ENCODE data around the gene NPFFR1. TPM values are rescaled to one million over a fixed set of nuclear protein-coding genes. Genes with fewer than 3 reads are reported as not detected.
"Not testable (repeated sequence)": the region's sequence is repeated elsewhere in the genome, so short reads cannot be mapped to it uniquely, and the experiment has no call there.

Gene NPFFR1
- total and polyA plus RNA-seq, 10 of the 15 experiments (the other 5 are each of a cell fraction or from before 2014, with no cell fraction given): 0.03 TPM; not detected in 9

DNA sequence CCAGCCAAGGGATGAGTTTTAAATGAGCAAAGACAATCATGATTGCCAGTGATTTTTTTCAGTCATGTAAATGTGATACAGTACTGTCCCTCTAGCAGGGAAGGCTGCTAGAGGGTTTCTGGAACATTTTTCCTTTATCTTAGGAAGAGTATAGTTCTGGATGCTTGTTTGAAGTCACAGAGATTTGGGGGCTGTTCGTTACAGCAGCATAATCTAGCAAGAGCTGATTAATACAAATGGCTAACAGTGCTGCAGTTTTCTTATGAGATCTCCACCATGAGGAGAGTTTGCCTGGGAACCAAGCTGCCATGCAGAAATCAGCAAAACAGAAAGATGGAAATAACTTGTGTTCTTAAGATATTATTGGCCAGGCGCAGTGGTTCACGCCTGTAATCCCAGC, 42.7 kb downstream of the NPFFR1 start:
- ChIA-PET RAD21 (ENCODE audit: unreplicated experiment) (no interaction called here), SMC1A (ENCODE audit: uncharacterized antibody, unreplicated experiment) (interaction anchor here (0.7 to 0.8 kb wide), 2 partner anchors 9 to 16 kb away, joined by 3 read pairs; no protein-coding TSS in a partner anchor), POLR2A (no interaction called here), CTCF (interaction anchor here (0.7 to 1.1 kb wide), 3 partner anchors 24 to 123 kb away, joined by 3 to 5 read pairs (median 3); no protein-coding TSS in a partner anchor)
- Histone ChIP-seq H3K36me3 (ENCODE audit: control insufficient read depth in 2 of 2, insufficient read depth in 2 of 2, low read length in 1 of 2) (no peaks in the 10 kb centered on the region), H3K9me3 (replicated peaks; ENCODE audit: control insufficient read depth, insufficient read depth, low read length) (no peaks in the 10 kb centered on the region; the same call in 2 of the 3 replicates), H3K4me1 (ENCODE audit: control insufficient read depth, insufficient read depth, low read length) (no peaks in the 10 kb centered on the region), H3K79me2 (ENCODE audit: control insufficient read depth, insufficient read depth, low read length) (no peaks in the 10 kb centered on the region), H3K27me3 (replicated peaks in 1 of 2; ENCODE audit: control insufficient read depth in 2 of 2, insufficient read depth in 2 of 2, low read length in 1 of 2) (no peaks in the 10 kb centered on the region; a peak in 2 of 4 replicates), H3K4me3 (no peak overlapping the region), H3K4me2 (ENCODE audit: control insufficient read depth, insufficient read depth) (no peak overlapping the region), H4K20me1 (ENCODE audit: control insufficient read depth, insufficient read depth) (no peaks in the 10 kb centered on the region), H3K27ac (ENCODE audit: control insufficient read depth, insufficient read depth) (no peak overlapping the region), H2AFZ (ENCODE audit: control insufficient read depth, low read depth, low read length) (no peak overlapping the region), H3K9ac (ENCODE audit: control insufficient read depth, insufficient read depth, low read length) (no peak overlapping the region)
- DNase-seq (ENCODE audit: low read depth, low spot score): no peak
- no TSS peak for BruUV-seq (replicated peaks)
- ATAC-seq: no peak
- FAIRE-seq: no peak
- in situ Hi-C loops (cut with MboI) (no loop called here), intact Hi-C loops (cut with micrococcal nuclease; ENCODE audit: unreplicated experiment) (no loop called here)
- TF ChIP-seq IKZF2 (IDR thresholded peaks at IDR 0.05): no peak
- no peak for TF ChIP-seq BHLHE40 (IDR thresholded peaks at IDR 0.05; ENCODE audit: borderline replicate concordance in 1 of 2, low read depth in 2 of 2, low read length in 1 of 2)
- no peak for TF ChIP-seq KLF5 (IDR thresholded peaks at IDR 0.05; ENCODE audit: partially characterized antibody)
- TF ChIP-seq YY1 (IDR thresholded peaks at IDR 0.05; ENCODE audit: low read depth, low read length): no peak
- TF ChIP-seq EP300 (IDR thresholded peaks at IDR 0.05; ENCODE audit: borderline replicate concordance in 1 of 2, control insufficient read depth in 1 of 2, low read depth in 2 of 2, low read length in 2 of 2): no peak
- TF ChIP-seq, protein P1, sequence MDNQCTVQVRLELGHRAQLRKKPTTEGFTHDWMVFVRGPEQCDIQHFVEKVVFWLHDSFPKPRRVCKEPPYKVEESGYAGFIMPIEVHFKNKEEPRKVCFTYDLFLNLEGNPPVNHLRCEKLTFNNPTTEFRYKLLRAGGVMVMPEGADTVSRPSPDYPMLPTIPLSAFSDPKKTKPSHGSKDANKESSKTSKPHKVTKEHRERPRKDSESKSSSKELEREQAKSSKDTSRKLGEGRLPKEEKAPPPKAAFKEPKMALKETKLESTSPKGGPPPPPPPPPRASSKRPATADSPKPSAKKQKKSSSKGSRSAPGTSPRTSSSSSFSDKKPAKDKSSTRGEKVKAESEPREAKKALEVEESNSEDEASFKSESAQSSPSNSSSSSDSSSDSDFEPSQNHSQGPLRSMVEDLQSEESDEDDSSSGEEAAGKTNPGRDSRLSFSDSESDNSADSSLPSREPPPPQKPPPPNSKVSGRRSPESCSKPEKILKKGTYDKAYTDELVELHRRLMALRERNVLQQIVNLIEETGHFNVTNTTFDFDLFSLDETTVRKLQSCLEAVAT (IDR thresholded peaks at IDR 0.05): no peak
- no peak for TF ChIP-seq SIX5 (IDR thresholded peaks at IDR 0.05; ENCODE audit: low read depth, low read length, severe bottlenecking)
- no peak for TF ChIP-seq MYB (IDR thresholded peaks at IDR 0.05; ENCODE audit: borderline replicate concordance, low read depth, low read length)
- TF ChIP-seq, protein P2, sequence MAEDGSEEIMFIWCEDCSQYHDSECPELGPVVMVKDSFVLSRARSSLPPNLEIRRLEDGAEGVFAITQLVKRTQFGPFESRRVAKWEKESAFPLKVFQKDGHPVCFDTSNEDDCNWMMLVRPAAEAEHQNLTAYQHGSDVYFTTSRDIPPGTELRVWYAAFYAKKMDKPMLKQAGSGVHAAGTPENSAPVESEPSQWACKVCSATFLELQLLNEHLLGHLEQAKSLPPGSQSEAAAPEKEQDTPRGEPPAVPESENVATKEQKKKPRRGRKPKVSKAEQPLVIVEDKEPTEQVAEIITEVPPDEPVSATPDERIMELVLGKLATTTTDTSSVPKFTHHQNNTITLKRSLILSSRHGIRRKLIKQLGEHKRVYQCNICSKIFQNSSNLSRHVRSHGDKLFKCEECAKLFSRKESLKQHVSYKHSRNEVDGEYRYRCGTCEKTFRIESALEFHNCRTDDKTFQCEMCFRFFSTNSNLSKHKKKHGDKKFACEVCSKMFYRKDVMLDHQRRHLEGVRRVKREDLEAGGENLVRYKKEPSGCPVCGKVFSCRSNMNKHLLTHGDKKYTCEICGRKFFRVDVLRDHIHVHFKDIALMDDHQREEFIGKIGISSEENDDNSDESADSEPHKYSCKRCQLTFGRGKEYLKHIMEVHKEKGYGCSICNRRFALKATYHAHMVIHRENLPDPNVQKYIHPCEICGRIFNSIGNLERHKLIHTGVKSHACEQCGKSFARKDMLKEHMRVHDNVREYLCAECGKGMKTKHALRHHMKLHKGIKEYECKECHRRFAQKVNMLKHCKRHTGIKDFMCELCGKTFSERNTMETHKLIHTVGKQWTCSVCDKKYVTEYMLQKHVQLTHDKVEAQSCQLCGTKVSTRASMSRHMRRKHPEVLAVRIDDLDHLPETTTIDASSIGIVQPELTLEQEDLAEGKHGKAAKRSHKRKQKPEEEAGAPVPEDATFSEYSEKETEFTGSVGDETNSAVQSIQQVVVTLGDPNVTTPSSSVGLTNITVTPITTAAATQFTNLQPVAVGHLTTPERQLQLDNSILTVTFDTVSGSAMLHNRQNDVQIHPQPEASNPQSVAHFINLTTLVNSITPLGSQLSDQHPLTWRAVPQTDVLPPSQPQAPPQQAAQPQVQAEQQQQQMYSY (CRISPR knock-in tag; IDR thresholded peaks at IDR 0.05): no peak
- TF ChIP-seq STAT3 (IDR thresholded peaks at IDR 0.05; ENCODE audit: low read depth, low read length): no peak
- no peak for TF ChIP-seq IKZF1 (conservative IDR thresholded peaks at IDR 0.05)
- TF ChIP-seq NR2F1 (conservative IDR thresholded peaks at IDR 0.05): no peak
- TF ChIP-seq SIN3A (IDR thresholded peaks at IDR 0.05; ENCODE audit: low read depth, low read length): no peak
- no peak for TF ChIP-seq CHD4 (IDR thresholded peaks at IDR 0.05)
- 78% methylated on average over 3 of the region's 3 CpGs for WGBS (ENCODE audit: insufficient coverage, insufficient replicate concordance, low lambda C conversion rate, missing lambda C conversion rate)

DNA sequence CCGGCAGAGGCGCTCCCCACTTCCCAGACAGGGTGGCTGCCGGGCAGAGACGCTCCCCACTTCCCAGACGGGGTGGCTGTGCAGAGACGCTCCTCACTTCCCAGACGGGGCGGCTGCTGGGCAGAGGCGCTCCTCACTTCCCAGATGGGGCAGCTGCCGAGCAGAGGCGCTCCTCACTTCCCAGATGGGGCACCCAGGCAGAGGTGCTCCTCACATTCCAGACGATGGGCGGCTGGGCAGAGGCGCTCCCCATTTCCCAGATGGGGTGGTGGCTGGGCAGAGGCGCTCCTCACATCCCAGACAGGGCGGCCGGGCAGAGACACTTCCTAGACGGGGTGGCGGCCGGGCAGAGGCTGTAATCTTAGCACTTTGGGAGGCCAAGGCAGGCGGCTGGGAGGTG, 43.8 kb downstream of the NPFFR1 start:
- H3K9me3 ChIP-seq (replicated peaks; ENCODE audit: control insufficient read depth, insufficient read depth, low read length); H3K4me1 ChIP-seq (ENCODE audit: control insufficient read depth, insufficient read depth, low read length); H3K79me2 ChIP-seq (ENCODE audit: control insufficient read depth, insufficient read depth, low read length); DNase-seq (ENCODE audit: low read depth, low spot score); FAIRE-seq; H3K4me3 ChIP-seq; intact Hi-C loops (cut with micrococcal nuclease; ENCODE audit: unreplicated experiment); POLR2A ChIA-PET; H3K36me3 ChIP-seq (ENCODE audit: control insufficient read depth in 2 of 2, insufficient read depth in 2 of 2, low read length in 1 of 2); RAD21 ChIA-PET (ENCODE audit: unreplicated experiment); H2AFZ ChIP-seq (ENCODE audit: control insufficient read depth, low read depth, low read length); ATAC-seq; in situ Hi-C loops (cut with MboI); H3K4me2 ChIP-seq (ENCODE audit: control insufficient read depth, insufficient read depth); BruUV-seq (replicated peaks); H4K20me1 ChIP-seq (ENCODE audit: control insufficient read depth, insufficient read depth); H3K27ac ChIP-seq (ENCODE audit: control insufficient read depth, insufficient read depth); SMC1A ChIA-PET (ENCODE audit: uncharacterized antibody, unreplicated experiment); H3K9ac ChIP-seq (ENCODE audit: control insufficient read depth, insufficient read depth, low read length); CTCF ChIA-PET; H3K27me3 ChIP-seq (replicated peaks in 1 of 2; ENCODE audit: control insufficient read depth in 2 of 2, insufficient read depth in 2 of 2, low read length in 1 of 2): not testable (repeated sequence)
- WGBS (ENCODE audit: insufficient coverage, insufficient replicate concordance, low lambda C conversion rate, missing lambda C conversion rate): 83% methylated on average over 20 of the region's 21 CpGs
